Umbilical cord (tissue), 2 donors: ENCODE results near the gene C2CD5. TPM values are rescaled to one million over a fixed set of nuclear protein-coding genes. Genes with fewer than 3 reads are reported as not detected.
"Not testable (repeated sequence)": the region's sequence is repeated elsewhere in the genome, so short reads cannot be mapped to it uniquely, and the experiment has no call there.

Experiments
- DNase-seq: peaks from one replicate; pipeline ENCODE4 v3.0.0-alpha.2; 2015; ENCODE audit warnings: low spot score
- total RNA-seq: library from RNA; depleted of rRNA; stranded (reverse); fragments of >200 nt; gene quantifications from one replicate; pipeline ENCODE4 v1.2.3, GENCODE V29; 2014; ENCODE audit warnings: low replicate concordance; ENCODE audit not compliant: insufficient read depth

C2CD5 gene
- total RNA-seq, 1 donor from 2014 or later = 47.4 TPM

- no peak for DNase-seq
Observed at GRCh38 chr12:22536971-22537544, 7.3 kb downstream of the C2CD5 start.

DNA sequence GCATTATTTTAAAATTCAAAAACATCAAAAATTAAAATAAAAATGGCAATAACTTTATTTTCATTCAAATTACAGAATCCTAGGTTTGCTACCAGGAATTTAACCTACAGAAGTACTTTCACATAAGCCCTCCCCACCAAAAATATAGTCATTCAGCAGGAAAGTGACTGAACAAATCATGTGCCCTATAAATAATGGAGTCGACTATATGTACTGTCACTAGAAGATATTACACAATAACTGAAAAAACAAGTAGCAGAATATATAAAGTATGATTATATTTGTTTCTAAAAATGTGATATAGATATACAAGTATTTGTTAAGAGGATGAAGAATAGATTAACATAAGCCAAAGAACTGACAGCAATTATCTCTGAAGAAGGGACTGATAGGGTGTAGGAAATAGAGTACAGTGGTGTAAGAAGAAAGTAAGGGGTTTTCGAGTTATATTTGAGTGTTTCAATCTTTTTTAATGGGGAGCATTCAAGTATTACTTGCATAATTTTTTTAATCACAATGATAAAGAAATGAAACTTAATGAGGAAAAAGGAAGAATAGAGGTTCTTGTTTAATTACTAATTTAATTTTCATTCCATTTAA is 7.9 kb downstream of the C2CD5 start:
- no peak for DNase-seq

- no peak for DNase-seq
Observed at GRCh38 chr12:22535478-22535877, 8.9 kb downstream of the C2CD5 start.

DNA sequence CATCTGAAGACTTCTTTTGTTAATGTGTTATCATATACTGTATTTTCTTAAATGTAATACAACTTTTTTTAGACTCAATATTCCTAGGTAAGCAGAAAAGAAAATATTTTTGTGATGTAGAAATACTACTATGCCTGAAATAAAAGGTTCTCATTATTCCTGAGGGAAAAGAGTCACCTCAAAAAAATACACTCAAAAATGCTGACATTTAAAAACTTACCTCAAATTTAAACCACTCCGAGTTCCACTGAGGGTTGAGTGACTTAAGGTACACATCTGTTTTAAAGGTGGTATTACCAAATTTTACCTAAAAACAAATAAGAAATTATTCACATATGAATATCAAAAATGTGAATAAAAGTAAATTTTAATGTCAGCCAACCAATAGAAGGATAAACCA is 9.3 kb downstream of the C2CD5 start:
- no peak for DNase-seq

- no peak for DNase-seq
Observed at GRCh38 chr12:22533155-22533554, 11.2 kb downstream of the C2CD5 start.

DNA sequence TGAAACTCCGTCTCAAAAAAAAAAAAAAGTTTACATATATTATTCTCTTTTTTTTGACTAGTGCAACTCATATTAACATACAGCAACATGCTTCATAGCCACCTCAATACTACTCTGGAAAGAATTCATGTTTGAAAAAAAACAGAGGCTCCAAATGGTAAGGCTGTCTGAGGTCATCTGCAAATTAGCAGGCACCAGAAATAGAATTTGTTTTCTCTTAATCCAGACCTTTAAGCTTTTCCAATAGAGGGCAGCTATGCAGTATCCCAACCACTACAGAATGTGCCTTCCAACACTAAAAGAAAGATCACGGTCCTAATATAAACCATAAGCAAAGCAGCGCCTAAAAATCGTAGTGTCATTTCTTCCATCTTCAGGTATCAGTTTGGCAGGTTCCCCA is 12.0 kb downstream of the C2CD5 start:
- no peak for DNase-seq

GRCh38 chr12:22531205-22531604 is 13.1 kb downstream of the C2CD5 start:
- DNase-seq = no peak

DNA sequence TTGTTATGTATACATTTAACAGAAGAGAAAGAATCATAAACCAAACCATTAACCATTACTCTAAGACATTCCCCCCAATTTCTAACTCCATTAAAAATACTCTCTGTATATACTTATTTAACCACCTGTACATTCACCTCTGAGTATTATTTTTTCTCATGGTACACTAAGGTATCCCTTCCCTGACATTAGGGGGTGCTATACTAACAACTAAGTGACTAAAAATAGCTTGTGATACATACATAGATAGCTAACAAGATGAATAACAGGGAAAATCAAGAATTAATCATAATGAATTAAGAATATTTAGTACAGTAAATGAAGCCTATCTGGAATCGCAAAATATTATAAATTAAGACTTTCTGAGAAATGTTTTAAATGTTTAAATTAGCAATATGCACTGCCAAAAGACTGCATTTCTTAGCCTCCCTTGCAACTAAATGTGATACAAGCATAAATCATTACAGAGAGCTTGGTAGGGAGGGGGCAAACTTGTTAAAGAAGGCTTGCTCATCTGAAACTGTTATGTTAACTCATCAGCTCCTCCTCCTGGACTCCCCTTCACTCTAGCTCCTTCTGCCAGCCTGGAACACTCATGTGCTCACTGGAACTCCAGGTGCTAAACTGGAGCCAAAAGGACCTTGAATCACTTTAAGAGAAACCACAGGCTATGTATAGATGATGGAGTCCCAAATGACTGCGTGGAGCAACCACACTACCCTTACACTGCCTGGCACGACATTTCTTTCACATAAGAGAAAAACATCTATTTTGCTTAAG is 14.9 kb downstream of the C2CD5 start:
- DNase-seq = no peak

DNA sequence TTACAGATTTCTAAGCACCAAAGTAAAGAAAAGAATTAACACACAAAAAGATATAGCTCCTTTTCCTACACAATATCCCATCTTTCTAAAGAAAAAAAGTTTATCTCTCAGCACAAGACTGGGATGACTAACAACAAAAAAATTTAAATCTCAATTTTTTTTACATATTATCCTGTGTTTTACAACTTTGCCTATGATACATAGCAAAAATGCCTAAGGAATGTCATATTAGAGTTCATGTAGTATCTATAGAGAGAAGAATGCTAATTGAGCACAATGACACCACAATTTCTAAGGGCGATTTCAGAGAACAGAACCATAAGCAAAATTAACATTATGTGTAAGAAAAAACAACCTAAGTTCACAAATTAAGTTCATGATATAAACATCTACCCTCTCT is 16.3 kb downstream of the C2CD5 start:
- DNase-seq = peak; percentile 52

GRCh38 chr12:22526836-22527235 is 17.5 kb downstream of the C2CD5 start:
- no peak for DNase-seq

DNA sequence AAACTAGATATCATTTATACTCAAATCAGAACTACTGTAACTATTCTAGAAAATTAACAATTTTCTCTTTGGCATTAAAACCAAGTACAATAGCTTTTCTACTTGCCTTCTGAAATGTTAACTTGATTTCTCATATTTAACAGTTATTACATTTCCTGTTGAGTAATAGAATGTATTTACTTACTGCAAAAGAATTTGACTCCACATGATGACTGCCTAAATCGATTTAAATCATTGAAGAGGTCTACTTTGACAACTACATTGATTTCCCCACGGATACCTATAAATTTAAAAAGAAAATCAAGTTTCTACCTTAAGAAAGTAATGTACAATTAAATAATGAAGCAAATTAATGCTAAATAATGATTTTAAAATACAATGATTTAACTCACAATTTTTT is 18.9 kb downstream of the C2CD5 start:
- DNase-seq = no peak

- no peak for DNase-seq
Observed at GRCh38 chr12:22518998-22519397, 25.3 kb downstream of the C2CD5 start.

DNA sequence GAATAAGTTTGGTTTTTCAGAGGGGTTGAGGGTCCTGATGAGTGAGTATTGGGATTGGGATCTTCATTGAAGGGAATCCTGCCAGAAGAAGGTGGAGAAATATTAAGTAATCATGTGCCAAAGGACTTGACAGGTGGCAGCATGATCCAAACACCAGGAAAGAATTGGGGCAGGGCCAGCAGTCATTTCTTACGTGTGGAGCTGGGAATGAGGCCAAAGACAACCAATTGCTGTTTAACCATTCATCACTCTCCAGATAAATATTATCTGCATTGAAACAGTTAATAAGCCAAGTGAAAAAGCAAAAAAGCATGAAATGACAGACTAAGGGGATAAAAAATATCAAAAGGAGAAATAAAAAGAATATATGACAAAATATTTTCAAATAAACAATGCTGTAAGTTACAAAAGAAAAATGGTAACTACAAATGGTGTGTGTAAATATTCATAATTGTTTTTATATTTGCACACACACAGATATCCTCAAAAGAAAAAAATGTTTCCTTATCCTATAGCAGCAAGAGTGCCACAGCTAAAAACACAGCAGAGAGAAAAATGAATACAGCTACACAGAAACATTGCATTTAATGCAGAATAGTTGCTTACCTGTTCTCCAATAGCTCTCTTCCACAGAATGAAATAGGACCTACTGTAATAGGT is 26.2 kb downstream of the C2CD5 start:
- no peak for DNase-seq

DNA sequence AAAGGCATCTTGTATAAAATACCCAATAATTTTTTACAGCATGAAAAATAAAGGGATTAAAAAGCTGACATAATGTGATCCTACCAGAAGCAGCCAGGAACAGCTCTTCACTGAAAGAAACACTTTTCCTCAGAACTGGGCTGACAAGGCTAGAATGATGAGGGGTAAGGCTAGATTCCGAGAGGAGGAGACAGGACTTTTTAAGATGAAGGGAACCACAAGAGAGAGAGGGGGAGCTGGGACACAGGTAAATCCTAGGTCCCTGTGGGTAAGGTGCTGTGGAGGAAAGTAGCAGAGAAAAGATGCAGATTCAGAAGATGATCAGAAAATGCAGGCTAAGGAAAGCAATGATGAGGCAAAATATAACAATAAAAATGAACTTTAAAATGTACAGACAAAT is 29.5 kb downstream of the C2CD5 start:
- DNase-seq = no peak

DNA sequence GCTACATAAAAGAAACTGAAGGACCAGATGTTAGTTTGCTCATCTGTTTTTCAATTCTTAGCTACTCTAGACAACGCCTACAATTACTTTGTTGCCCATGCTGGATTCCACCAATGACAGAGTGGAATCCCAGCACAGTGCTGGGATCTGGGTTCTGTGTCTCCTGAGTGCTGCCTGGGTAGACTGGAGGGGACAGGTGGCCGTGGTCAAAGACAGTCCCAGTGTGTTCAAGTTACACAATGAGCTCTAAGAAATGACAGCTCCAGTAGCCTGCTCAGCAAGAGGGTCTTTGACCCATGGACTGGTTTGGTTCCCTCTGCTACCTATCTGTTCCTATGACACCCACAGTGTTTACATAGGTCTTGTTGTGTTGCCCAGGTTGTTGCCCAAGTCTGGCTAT is 38.5 kb downstream of the C2CD5 start:
- DNase-seq = no peak

DNA sequence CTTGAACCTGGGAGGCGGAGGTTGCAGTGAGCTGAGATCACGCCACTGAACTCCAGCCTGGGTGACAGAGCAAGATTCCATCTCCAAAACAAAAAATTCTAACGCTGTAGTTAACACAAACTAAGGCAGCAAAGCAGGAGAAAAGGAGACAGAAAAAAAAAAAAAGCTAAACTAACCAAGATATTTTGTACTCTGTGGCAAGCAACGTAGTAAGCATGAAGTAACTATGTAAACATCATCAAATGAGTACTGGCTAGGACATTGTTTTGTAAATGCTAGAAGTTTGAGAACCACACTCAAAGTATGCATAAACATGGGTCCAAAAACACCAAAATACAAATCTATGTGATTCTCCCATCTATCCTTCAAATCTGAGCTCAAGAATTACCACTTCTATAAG is 44.2 kb downstream of the C2CD5 start:
- no peak for DNase-seq

DNA sequence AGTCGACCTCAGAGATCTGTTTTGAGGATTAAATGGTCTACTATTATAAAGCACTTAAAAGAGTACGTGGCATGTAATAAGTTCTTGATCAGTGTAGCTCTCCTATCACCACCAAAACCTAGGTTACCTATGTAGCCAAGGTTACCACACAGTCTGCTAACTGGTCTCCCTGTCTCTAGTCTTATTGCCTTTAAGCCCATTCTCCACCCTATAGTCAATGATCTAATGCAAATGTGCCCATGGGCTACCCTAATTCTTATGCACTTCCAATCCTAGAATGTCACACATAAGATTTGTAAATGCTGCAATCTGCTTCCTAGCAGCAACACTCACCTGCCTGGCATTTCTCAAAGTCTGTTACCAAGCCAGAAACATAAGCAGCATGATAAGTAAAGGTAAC is 44.9 kb downstream of the C2CD5 start:
- no peak for DNase-seq

DNA sequence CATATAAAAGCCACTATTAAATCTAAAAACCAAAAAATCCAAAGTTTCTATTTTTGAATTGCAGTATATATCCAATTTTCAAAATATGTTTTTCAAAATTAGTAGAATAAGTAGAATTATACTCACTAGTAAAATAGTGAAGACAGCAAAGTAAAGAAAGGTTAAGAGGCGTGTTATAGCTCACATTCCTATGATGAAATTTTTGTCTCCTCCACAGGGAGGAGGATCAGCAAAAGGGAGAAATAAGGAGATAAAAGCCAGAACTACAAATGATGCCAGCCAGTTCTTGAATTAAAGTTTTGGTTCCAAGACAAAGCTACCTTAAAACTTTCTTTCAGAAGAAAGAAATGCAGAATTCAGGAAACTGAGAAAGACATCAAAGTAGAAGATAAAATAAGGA is 50.0 kb downstream of the C2CD5 start:
- peak; percentile 20 for DNase-seq

DNA sequence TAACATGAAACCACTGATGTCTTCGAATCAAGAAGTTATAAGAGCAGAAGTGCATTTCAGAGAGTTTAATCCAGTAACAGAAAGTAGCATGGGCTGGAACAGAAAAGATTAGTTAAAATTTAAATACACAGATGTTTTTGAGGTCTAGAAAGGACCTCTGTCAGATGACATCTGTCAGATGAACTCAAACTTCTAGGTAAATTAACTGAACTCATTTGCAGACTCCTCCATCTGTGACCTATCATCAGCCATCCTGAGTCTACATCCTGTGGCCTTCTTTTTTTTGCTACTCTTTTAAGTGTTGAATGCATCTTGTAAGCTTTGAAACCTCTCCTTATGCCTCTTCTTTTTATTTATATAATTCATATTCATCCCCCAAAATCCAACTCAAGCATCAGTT is 53.3 kb downstream of the C2CD5 start:
- no peak for DNase-seq

GRCh38 chr12:22488478-22488877 is 55.9 kb downstream of the C2CD5 start:
- no peak for DNase-seq

DNA sequence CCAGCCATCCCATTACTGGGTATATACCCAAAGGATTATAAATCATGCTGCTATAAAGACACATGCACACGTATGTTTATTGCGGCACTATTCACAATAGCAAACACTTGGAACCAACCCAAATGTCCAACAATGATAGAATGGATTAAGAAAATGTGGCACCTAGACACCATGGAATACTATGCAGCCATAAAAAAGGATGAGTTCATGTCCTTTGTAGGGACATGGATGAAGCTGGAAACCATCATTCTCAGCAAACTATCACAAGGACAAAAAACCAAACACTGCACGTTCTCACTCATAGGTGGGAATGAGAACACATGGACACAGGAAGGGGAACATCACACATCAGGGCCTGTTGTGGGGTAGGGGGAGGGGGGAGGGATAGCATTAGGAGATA is 56.7 kb downstream of the C2CD5 start:
- DNase-seq = not testable (repeated sequence)

DNA sequence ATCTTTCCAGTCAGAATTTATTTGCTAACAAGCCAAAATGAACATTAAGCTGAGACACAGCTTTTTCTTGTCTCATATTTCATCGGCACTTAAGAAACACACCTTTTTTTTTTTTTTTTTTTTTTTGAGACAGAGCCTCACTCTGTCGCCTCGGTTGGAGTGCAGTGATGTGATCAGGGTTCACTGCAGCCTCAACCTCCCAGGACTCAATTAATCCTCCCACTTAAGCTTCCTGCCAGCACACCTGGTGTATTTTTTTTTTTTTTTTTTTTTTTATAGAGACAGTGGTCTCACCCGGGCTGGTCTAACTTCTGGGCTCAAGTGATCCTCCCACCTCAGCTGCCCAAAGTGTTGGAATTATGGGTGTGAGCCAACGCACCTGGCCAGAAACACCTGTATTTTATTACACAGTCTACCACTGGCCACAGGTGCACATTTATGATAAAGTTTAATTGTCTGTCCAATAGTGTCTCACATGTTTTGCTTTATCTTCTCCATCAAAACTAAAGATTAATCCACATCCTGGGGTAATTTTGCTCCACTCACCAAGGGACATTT is 62.7 kb downstream of the C2CD5 start:
- DNase-seq = no peak
